Islet of Langerhans (tissue), 1 donor: ENCODE measurements around the gene GPM6B.

ENCODE experiments used
- FAIRE-seq: peaks from one replicate; lab custom pipeline; 2011; peaks lifted over from hg19 to GRCh38; lab: Jason Lieb, UNC

GPM6B gene

GRCh38 chrX:13816643-13817627 lies at the start of gene GPM6B:
Gene GPM6B, minus strand, starts transcription at chrX:13817093. Its CDS starts 189 bp downstream, at chrX:13816904.
- FAIRE-seq = no peak

GRCh38 chrX:13864264-13864663 lies 47.4 kb upstream of the GPM6B start:
- FAIRE-seq = no peak

- FAIRE-seq = no peak
Measured at GRCh38 chrX:13863324-13863723, 46.4 kb upstream of the GPM6B start.

GRCh38 chrX:13859724-13860123 lies 42.8 kb upstream of the GPM6B start:
- FAIRE-seq = no peak

- no peak for FAIRE-seq
Measured at GRCh38 chrX:13857804-13858203, 40.9 kb upstream of the GPM6B start.

GRCh38 chrX:13855689-13856450 lies 39.0 kb upstream of the GPM6B start:
- FAIRE-seq = no peak

GRCh38 chrX:13854003-13854402 lies 37.1 kb upstream of the GPM6B start:
- FAIRE-seq = no peak

- FAIRE-seq = no peak
Measured at GRCh38 chrX:13852001-13852695, 35.3 kb upstream of the GPM6B start.

- FAIRE-seq = no peak
Measured at GRCh38 chrX:13845721-13846378, 29.0 kb upstream of the GPM6B start.

GRCh38 chrX:13843150-13843721 lies 26.3 kb upstream of the GPM6B start:
- FAIRE-seq = no peak

GRCh38 chrX:13840121-13840520 lies 23.2 kb upstream of the GPM6B start:
- no peak for FAIRE-seq

GRCh38 chrX:13837290-13837745 lies 20.4 kb upstream of the GPM6B start:
- FAIRE-seq = no peak

- no peak for FAIRE-seq
Measured at GRCh38 chrX:13836575-13836974, 19.7 kb upstream of the GPM6B start.

GRCh38 chrX:13835825-13836224 lies 18.9 kb upstream of the GPM6B start:
- FAIRE-seq = no peak

- FAIRE-seq = no peak
Measured at GRCh38 chrX:13834355-13834754, 17.5 kb upstream of the GPM6B start.

- FAIRE-seq = no peak
Measured at GRCh38 chrX:13829983-13830382, 13.1 kb upstream of the GPM6B start.

- FAIRE-seq = no peak
Measured at GRCh38 chrX:13828392-13828791, 11.5 kb upstream of the GPM6B start.

GRCh38 chrX:13827298-13828090 lies 10.6 kb upstream of the GPM6B start:
- FAIRE-seq = peak; percentile 90

GRCh38 chrX:13826770-13827169 lies 9.9 kb upstream of the GPM6B start:
- no peak for FAIRE-seq

GRCh38 chrX:13825178-13825762 lies 8.4 kb upstream of the GPM6B start:
- FAIRE-seq = no peak
